SK-N-SH (cell line): Measurements from ENCODE around the gene RGS6. TPM values are rescaled to one million over a fixed set of nuclear protein-coding genes. Genes with fewer than 3 reads are reported as not detected.
A peak's percentile ranks its signal among the peaks of the same experiment; 100 is the strongest.

Source experiments
- CTCF ChIA-PET: fragments of 300-600, 350-600 bp; formaldehyde crosslinking; extraction: SDS; loops from one replicate; lab custom pipeline; 2021; lab: Yijun Ruan, JAX
- POLR2A ChIA-PET: fragments of 350-600 bp; sonication (Branson Sonifier 250); formaldehyde crosslinking; extraction: SDS; loops from one replicate; lab custom pipeline; 2020; ENCODE audit warnings: antibody characterized with exemption, inconsistent platforms; lab: Yijun Ruan, JAX
- DNase-seq: peaks from one replicate; pipeline ENCODE4 v3.0.0; 2012
- H2AFZ ChIP-seq: fragments of 200-600 bp; sonication (generic); 2 replicates; pipeline ENCODE4 v1.8.1; 2016; ENCODE audit warnings: antibody characterized with exemption, mild to moderate bottlenecking, low read depth
- H3F3A ChIP-seq: fragments of 200-600 bp; sonication (generic); replicated peaks from 2 replicates; pipeline ENCODE3; 2016; ENCODE audit warnings: antibody characterized with exemption, mild to moderate bottlenecking; ENCODE audit not compliant: insufficient read depth
- H3K27ac ChIP-seq, 2 experiments: fragments of 200-500 bp in 1 of 2; fragments of 200-600 bp in 1 of 2; sonication (Bioruptor generic) in 1 of 2; sonication (generic), shearing (Covaris generic) in 1 of 2; 2 replicates each; pipeline versions ENCODE4 v1.5.1 to v1.6.1; 2014 to 2016; ENCODE audit warnings: low read depth in 2 of 2, inconsistent platforms in 1 of 2, low read length in 1 of 2, mild to moderate bottlenecking in 1 of 2, mixed read lengths in 1 of 2
- H3K27me3 ChIP-seq: fragments of 200-600 bp; sonication (generic), shearing (Covaris generic); 2 replicates; pipeline ENCODE4 v1.6.1; 2016; ENCODE audit warnings: mixed run types; ENCODE audit not compliant: insufficient read depth
- H3K36me3 ChIP-seq, 2 experiments: fragments of 200-500 bp in 1 of 2; fragments of 200-600 bp in 1 of 2; sonication (Bioruptor generic) in 1 of 2; sonication (generic) in 1 of 2; replicated peaks in 1 of 2; 2 replicates each; pipeline versions ENCODE3 to v1.5.1; 2014 to 2016; ENCODE audit warnings: low read length in 1 of 2, mild to moderate bottlenecking in 1 of 2; ENCODE audit not compliant: insufficient read depth in 2 of 2, control insufficient read depth in 1 of 2
- H3K4me1 ChIP-seq, 2 experiments: fragments of 200-500 bp in 1 of 2; fragments of 200-600 bp in 1 of 2; sonication (Bioruptor generic) in 1 of 2; sonication (generic), shearing (Covaris generic) in 1 of 2; 2 replicates each; pipeline versions ENCODE4 v1.5.1 to v1.6.1; 2014 to 2016; ENCODE audit warnings: low read depth in 1 of 2, low read length in 1 of 2, mixed run types in 1 of 2; ENCODE audit not compliant: insufficient read depth in 2 of 2, control insufficient read depth in 1 of 2
- H3K4me2 ChIP-seq: fragments of 200-600 bp; sonication (generic), shearing (Covaris generic); 2 replicates; pipeline ENCODE4 v1.6.1; 2017; ENCODE audit warnings: mixed run types
- H3K4me3 ChIP-seq, 2 experiments: fragments of 200-500 bp in 1 of 2; fragments of 200-600 bp in 1 of 2; sonication (Bioruptor generic) in 1 of 2; sonication (generic), shearing (Covaris generic) in 1 of 2; 2 replicates each; pipeline versions ENCODE4 v1.5.1 to v1.8.1; 2014 to 2016; ENCODE audit warnings: low read depth in 2 of 2, inconsistent platforms in 1 of 2, low read length in 1 of 2, mild to moderate bottlenecking in 1 of 2, mixed read lengths in 1 of 2, moderate library complexity in 1 of 2
- H3K79me2 ChIP-seq: fragments of 200-600 bp; sonication (generic); 2 replicates; pipeline ENCODE4 v1.8.1; 2017; ENCODE audit warnings: mild to moderate bottlenecking; ENCODE audit not compliant: insufficient read depth
- H3K9ac ChIP-seq: fragments of 200-600 bp; sonication (generic); 2 replicates; pipeline ENCODE4 v1.6.1; 2017; ENCODE audit warnings: mixed run types
- H3K9me2 ChIP-seq: fragments of 200-600 bp; sonication (generic); 2 replicates; pipeline ENCODE4 v1.6.1; 2017; ENCODE audit warnings: mixed run types
- H3K9me3 ChIP-seq: fragments of 200-600 bp; sonication (generic); 2 replicates; pipeline ENCODE4 v1.6.1; 2017; ENCODE audit warnings: mixed run types, mild to moderate bottlenecking, moderate library complexity
- H4K20me1 ChIP-seq: fragments of 200-600 bp; sonication (generic); 2 replicates; pipeline ENCODE4 v1.6.1; 2017; ENCODE audit warnings: mild to moderate bottlenecking, mixed run types; ENCODE audit not compliant: insufficient read depth
- CTCF ChIP-seq: fragments of 200-600 bp; sonication (generic); IDR thresholded peaks from 2 replicates; pipeline ENCODE4 v1.6.1; 2017; ENCODE audit warnings: antibody characterized with exemption, mild to moderate bottlenecking, moderate library complexity
- ELF1 ChIP-seq: IDR thresholded peaks from 2 replicates; pipeline ENCODE4 v1.4.0; 2012
- FOSL2 ChIP-seq: IDR thresholded peaks from 2 replicates; pipeline ENCODE4 v1.4.0; 2012; ENCODE audit warnings: low read depth, mild to moderate bottlenecking, moderate library complexity, borderline replicate concordance
- FOXJ3 ChIP-seq: sonication (generic); formaldehyde crosslinking; IDR thresholded peaks from 2 replicates; pipeline ENCODE4 v1.5.1; 2020; ENCODE audit warnings: mild to moderate bottlenecking, missing genetic modification reagents
- FOXM1 ChIP-seq: IDR thresholded peaks from 2 replicates; pipeline ENCODE4 v1.4.0; 2012; ENCODE audit warnings: low read depth, mild to moderate bottlenecking
- GABPA ChIP-seq: IDR thresholded peaks from 2 replicates; pipeline ENCODE4 v1.4.0; 2012; ENCODE audit warnings: low read depth, mild to moderate bottlenecking
- MAX ChIP-seq: IDR thresholded peaks from 2 replicates; pipeline ENCODE4 v1.4.0; 2012; ENCODE audit warnings: low read depth
- MEF2A ChIP-seq: IDR thresholded peaks from 2 replicates; pipeline ENCODE4 v1.4.0; 2012; ENCODE audit warnings: low read depth, borderline replicate concordance
- MXI1 ChIP-seq: IDR thresholded peaks from 2 replicates; pipeline ENCODE4 v1.6.1; 2012; ENCODE audit warnings: mild to moderate bottlenecking, low read depth, low read length, improper control_type of control experiment
- NRF1 ChIP-seq: IDR thresholded peaks from 2 replicates; pipeline ENCODE4 v1.6.1; 2012; ENCODE audit warnings: low read depth, mild to moderate bottlenecking, low read length
- RXRA ChIP-seq: IDR thresholded peaks from 2 replicates; pipeline ENCODE4 v1.4.0; 2012; ENCODE audit warnings: low read depth, mild to moderate bottlenecking, borderline replicate concordance
- SIN3A ChIP-seq: IDR thresholded peaks from 2 replicates; pipeline ENCODE4 v1.6.1; 2012; ENCODE audit warnings: low read depth, mild to moderate bottlenecking, low read length, moderate library complexity, borderline replicate concordance
- SMC3 ChIP-seq: IDR thresholded peaks from 2 replicates; pipeline ENCODE4 v1.6.1; 2012; ENCODE audit warnings: low read depth, low read length, improper control_type of control experiment
- TAF1 ChIP-seq: IDR thresholded peaks from 2 replicates; pipeline ENCODE4 v1.6.1; 2012; ENCODE audit warnings: low read depth, mild to moderate bottlenecking, low read length, moderate library complexity, borderline replicate concordance
- TCF12 ChIP-seq: IDR thresholded peaks from 2 replicates; pipeline ENCODE4 v1.4.0; 2012
- TEAD4 ChIP-seq: IDR thresholded peaks from 2 replicates; pipeline ENCODE4 v1.4.0; 2012; ENCODE audit warnings: mild to moderate bottlenecking, borderline replicate concordance; ENCODE audit not compliant: insufficient read depth
- USF1 ChIP-seq: IDR thresholded peaks from 2 replicates; pipeline ENCODE4 v1.4.0; 2012; ENCODE audit warnings: low read depth, borderline replicate concordance
- WGBS: methylation state at CpG from one replicate; pipeline ENCODE4 v1.1.6; 2017; ENCODE audit warnings: low lambda C conversion rate; 5-methylcytosine and 5-hydroxymethylcytosine counted together
- polyA plus RNA-seq, 3 experiments: library from polyadenylated mRNA; depleted of rRNA; stranded (reverse); fragments of >200 nt; gene quantifications; 2 replicates each; pipeline ENCODE4 v1.2.3, GENCODE V29; 2012
- TF ChIP-seq, protein P1 (sequence below): fragments of 150-350 bp; IDR thresholded peaks from 2 replicates; pipeline ENCODE4 v1.6.1; 2017; ENCODE audit warnings: antibody characterized with exemption, low read length, low read depth, borderline replicate concordance

Gene RGS6
- polyA plus RNA-seq (2012; rRNA removed): not detected in 2 replicates
- not detected in 2 replicates for polyA plus RNA-seq (2012; cell fraction: cytosol; rRNA removed)
- polyA plus RNA-seq (2012; cell fraction: nucleus; rRNA removed): not detected in 2 replicates

DNA sequence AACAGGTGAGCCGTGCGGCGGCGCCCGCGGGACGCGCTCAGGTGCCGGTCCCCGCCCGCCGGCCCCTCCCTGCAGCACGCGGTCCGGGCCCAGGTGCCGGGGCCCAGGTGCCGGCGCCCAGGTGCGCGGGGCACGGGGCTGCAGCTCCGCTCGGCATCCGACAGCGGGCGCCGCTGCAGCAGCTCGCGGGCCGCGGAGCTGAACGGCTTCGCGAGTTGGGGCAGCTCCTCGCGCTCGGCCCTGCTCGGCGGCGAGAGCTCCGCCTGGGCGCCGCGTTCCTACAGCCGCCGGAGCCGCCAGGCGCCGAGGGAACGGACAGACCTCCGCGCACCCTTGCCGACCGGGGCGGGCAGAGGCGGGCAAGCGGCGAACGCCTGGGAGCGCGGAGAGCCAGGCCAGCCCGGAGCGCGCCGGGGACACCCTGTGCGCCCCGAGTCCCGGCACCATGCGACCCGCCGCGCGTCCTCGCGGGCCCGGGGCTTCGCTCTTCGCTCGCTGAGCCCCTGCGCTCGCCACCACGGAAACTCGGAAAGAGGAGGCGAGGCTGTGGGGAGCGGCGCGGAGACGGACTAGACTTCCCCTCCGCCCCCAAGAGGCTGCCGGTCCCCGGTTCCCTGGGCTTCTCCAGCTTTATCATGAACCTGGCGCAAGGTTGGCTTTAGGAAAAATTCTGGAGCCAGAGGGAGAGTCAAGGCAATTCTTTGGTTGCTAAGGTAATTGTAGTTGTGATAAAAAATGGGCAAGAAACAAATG lies at the start of gene RGS6:
Gene RGS6, plus strand, starts transcription at position 201 of the 753 bp plus-strand sequence.
- TF ChIP-seq RXRA: no peak
- no peak for TF ChIP-seq USF1
- no peak for TF ChIP-seq MXI1
- TF ChIP-seq MEF2A: no peak
- TF ChIP-seq SMC3: no peak
- no peak for TF ChIP-seq NRF1
- no peak for TF ChIP-seq TCF12
- no peak for TF ChIP-seq FOXM1
- no peak for TF ChIP-seq TEAD4
- TF ChIP-seq MAX: no peak
- TF ChIP-seq FOSL2: no peak
- no peak for TF ChIP-seq SIN3A
- TF ChIP-seq FOXJ3 (CRISPR knock-in tag): no peak
- TF ChIP-seq, protein P1, sequence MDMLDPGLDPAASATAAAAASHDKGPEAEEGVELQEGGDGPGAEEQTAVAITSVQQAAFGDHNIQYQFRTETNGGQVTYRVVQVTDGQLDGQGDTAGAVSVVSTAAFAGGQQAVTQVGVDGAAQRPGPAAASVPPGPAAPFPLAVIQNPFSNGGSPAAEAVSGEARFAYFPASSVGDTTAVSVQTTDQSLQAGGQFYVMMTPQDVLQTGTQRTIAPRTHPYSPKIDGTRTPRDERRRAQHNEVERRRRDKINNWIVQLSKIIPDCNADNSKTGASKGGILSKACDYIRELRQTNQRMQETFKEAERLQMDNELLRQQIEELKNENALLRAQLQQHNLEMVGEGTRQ: no peak
- no peak for TF ChIP-seq TAF1
- TF ChIP-seq CTCF: no peak
- TF ChIP-seq ELF1: no peak
- TF ChIP-seq GABPA: no peak
- Histone ChIP-seq H3K36me3 (no peaks in the 10 kb centered on the region), H4K20me1 (no peaks in the 10 kb centered on the region), H2AFZ (no peak within 1 kb of the TSS), H3K4me1 (no peaks in the 10 kb centered on the region), H3K4me3 (peak within 1 kb of the TSS in 1 of 2 experiments; percentile 2; a peak in 1 of 4 replicates), H3K79me2 (no peaks in the 10 kb centered on the region), H3K9me3 (no peaks in the 10 kb centered on the region), H3K27me3 (peaks cover 30% of the 10 kb centered on the region), H3K9me2 (no peaks in the 10 kb centered on the region), H3K4me2 (peak within 1 kb of the TSS; percentile 44; the same call in 1 of the 2 replicates), H3K9ac (no peak within 1 kb of the TSS), H3F3A (no peaks in the 10 kb centered on the region), H3K27ac (no peak within 1 kb of the TSS)
- WGBS: 3% methylated on average over 16 of the region's 92 CpGs
- ChIA-PET CTCF (interaction anchor here (0.6 to 1.0 kb wide), 2 partner anchors 13 to 14 kb away, joined by 3 to 4 read pairs; no protein-coding TSS in a partner anchor), POLR2A (no interaction called here)
- DNase-seq: peak; percentile 52
